Common myeloid progenitor, CD34-positive (primary cell): ENCODE results near the gene EXOC6B.
"Not testable (repeated sequence)": the region's sequence is repeated elsewhere in the genome, so short reads cannot be mapped to it uniquely, and the experiment has no call there.

Source experiments
- CTCF ChIA-PET: fragments of 350-600 bp; sonication (Branson Sonifier 250); formaldehyde crosslinking; loops from one replicate; lab custom pipeline; 2021; ENCODE audit warnings: antibody characterized with exemption; lab: Charles Lee
- POLR2A ChIA-PET: fragments of 350-600 bp; sonication (Branson Sonifier 250); formaldehyde crosslinking; loops from one replicate; lab custom pipeline; 2021; ENCODE audit warnings: antibody characterized with exemption; lab: Charles Lee
- DNase-seq, 3 donors: peaks; one replicate each; pipeline versions ENCODE4 v3.0.0 to v3.0.0-alpha.2; 2013
- H3K27ac ChIP-seq, 2 experiments: 1 replicate in 1 of 2; 2 replicates in 1 of 2; pipeline ENCODE4 v1.7.0; 2013; ENCODE audit warnings: inconsistent platforms in 2 of 2, low read length in 2 of 2, mild to moderate bottlenecking in 2 of 2, low read depth in 1 of 2, moderate library complexity in 1 of 2; ENCODE audit not compliant: severe bottlenecking in 2 of 2, insufficient read depth in 1 of 2, poor library complexity in 1 of 2
- H3K27me3 ChIP-seq, 5 experiments: replicated peaks in 2 of 5; 1 replicate in 3 of 5; 2 replicates in 2 of 5; pipeline versions ENCODE4 v1.6.1 to v1.7.0; 2013; ENCODE audit warnings: low read length in 4 of 5, mild to moderate bottlenecking in 2 of 5, moderate library complexity in 2 of 5, inconsistent platforms in 1 of 5; ENCODE audit not compliant: insufficient read depth in 5 of 5, control insufficient read depth in 4 of 5
- H3K36me3 ChIP-seq, 4 experiments: 1 replicate in 2 of 4; 2 replicates in 2 of 4; pipeline versions ENCODE4 v1.6.1 to v1.7.0; 2013; ENCODE audit warnings: low read length in 3 of 4, control low read depth in 1 of 4, mild to moderate bottlenecking in 1 of 4; ENCODE audit not compliant: control insufficient read depth in 4 of 4, insufficient read depth in 4 of 4
- H3K4me1 ChIP-seq, 4 experiments: 1 replicate in 3 of 4; 2 replicates in 1 of 4; pipeline versions ENCODE4 v1.6.1 to v1.7.1; 2013; ENCODE audit warnings: low read length in 3 of 4, mild to moderate bottlenecking in 3 of 4, control low read depth in 1 of 4, inconsistent platforms in 1 of 4, moderate library complexity in 1 of 4; ENCODE audit not compliant: control insufficient read depth in 4 of 4, insufficient read depth in 4 of 4; ENCODE audit errors: control extremely low read depth in 1 of 4
- H3K4me3 ChIP-seq, 7 experiments: 1 replicate in 4 of 7; 2 replicates in 3 of 7; pipeline versions ENCODE4 v1.5.1 to v1.7.0; 2013; ENCODE audit warnings: mild to moderate bottlenecking in 7 of 7, low read length in 6 of 7, moderate library complexity in 6 of 7, inconsistent platforms in 2 of 7, low read depth in 2 of 7, control low read depth in 1 of 7; ENCODE audit not compliant: insufficient read depth in 4 of 7, control insufficient read depth in 1 of 7; ENCODE audit errors: extremely low read depth in 1 of 7
- H3K9me3 ChIP-seq, 5 experiments: 1 replicate in 4 of 5; 2 replicates in 1 of 5; pipeline versions ENCODE4 v1.6.1 to v1.7.1; 2013; ENCODE audit warnings: low read length in 4 of 5, mild to moderate bottlenecking in 2 of 5, inconsistent platforms in 1 of 5, low read depth in 1 of 5, moderate library complexity in 1 of 5; ENCODE audit not compliant: control insufficient read depth in 4 of 5, insufficient read depth in 2 of 5; ENCODE audit errors: control extremely low read depth in 1 of 5
- WGBS: methylation state at CpG from one replicate; pipeline ENCODE4 v1.1.5; 2013; ENCODE audit not compliant: insufficient coverage; 5-methylcytosine and 5-hydroxymethylcytosine counted together

EXOC6B gene

DNA sequence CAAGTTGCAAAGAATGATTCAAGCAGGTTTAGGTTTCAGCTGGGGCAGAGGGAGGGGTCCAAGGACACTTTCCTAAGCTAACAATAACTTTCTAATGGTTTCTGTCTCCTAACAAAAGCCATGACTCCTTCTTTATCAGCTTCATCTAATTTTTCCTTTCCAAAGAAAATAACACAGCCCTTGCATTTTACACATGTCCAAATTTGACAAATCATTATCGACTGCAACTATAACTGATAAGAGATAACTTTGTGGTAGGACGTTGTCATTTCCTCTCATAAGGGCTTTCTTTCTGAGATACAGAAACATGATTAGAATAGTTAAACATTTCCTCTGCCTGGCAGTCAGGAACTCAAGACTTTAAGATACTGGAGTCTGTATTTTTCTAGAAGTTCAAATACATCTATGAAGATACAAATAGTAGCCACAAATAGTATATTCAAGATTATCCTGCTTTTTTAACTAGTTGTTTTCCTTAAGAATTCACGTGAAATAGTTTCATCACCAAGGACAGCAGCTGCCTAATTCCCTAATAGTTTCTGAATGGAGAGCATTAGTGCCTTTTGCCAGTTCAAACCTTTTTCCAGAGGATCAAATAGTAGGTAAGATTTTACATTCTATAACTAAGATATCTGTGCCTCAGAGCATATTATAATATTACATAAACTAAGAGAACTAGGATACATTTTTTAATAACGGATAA is 263.2 kb downstream of the EXOC6B start:
- DNase-seq, result peak; percentile 23 to 65 (median 33)
- Histone ChIP-seq H3K9me3 (no peaks in the 10 kb centered on the region), H3K36me3 (no peaks in the 10 kb centered on the region), H3K27ac (peak overlapping the region; percentile 3 to 40), H3K4me1 (peaks cover 0 to 13% (median 9%) of the 10 kb centered on the region in 4 experiments), H3K27me3 (no peaks in the 10 kb centered on the region), H3K4me3 (peak overlapping the region in 1 of 7 experiments; percentile 12)
- ChIA-PET POLR2A (no interaction called here), CTCF (no interaction called here)
- WGBS, result no CpG with 5 or more reads among the region's 4 CpGs

DNA sequence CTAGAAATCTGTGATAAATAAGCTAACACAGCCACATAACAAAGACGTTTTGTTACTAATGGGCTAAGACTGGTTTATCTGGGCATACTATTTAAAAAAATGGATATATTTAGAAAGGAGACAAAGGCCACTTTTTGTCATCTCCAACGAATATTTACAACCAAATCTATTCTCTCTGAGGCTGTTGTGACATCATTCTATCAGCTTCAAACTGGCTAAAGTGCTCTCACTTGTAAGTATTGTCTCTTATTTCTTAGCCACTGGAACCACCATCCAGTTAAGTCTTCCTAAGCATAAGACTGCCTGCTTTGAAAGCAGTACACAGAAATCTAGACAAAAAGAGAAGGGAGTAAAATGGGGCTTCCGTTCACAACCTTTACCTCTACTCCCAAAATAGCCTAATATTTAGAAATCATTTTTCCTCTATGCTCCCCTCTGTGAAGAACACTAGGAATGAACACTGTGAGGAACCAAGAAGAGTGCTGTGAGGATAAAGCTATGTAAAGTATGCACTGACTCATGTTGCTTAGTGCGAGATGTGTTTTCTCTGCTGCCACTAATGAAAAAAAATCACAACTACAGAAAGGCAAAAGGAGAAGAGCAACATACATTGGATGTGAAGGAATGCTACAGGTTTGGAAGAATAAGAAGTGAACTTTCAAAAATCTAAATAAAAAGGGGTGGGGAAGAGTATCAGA is 264.1 kb downstream of the EXOC6B start:
- H3K9me3 ChIP-seq, result no peaks in the 10 kb centered on the region
- POLR2A ChIA-PET, result no interaction called here
- 86% methylated on average over 1 of the region's 4 CpGs for WGBS
- no peaks in the 10 kb centered on the region for H3K36me3 ChIP-seq
- H3K4me1 ChIP-seq, result peaks cover 0 to 13% (median 9%) of the 10 kb centered on the region in 4 experiments
- H3K4me3 ChIP-seq, result no peak overlapping the region
- DNase-seq, result no peak
- peak overlapping the region; percentile 3 to 40 for H3K27ac ChIP-seq
- no peaks in the 10 kb centered on the region for H3K27me3 ChIP-seq
- CTCF ChIA-PET, result interaction anchor here (0.8 to 1.0 kb wide), 2 partner anchors 15 to 424 kb away, joined by 3 to 4 read pairs; no protein-coding TSS in a partner anchor

DNA sequence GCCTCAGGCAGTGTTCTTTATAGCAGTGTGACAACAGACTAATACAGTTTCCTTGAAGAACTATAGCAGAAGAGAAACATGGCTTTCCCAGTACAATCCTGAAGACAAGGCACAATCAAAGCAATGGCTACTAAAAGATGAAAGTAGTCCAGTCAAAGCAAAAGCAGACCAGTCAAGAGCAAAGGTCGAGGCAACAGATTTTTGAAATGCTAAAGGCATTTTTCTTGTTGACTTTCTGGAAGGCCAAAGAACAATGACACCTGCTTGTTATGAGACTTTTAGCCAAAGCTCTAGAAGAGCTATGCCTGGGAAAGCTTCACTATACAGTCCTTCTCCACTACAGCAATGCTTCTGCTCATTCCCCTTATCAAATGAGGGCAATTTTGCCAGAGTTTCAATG is 269.9 kb downstream of the EXOC6B start:
- H3K9me3 ChIP-seq, result peaks cover 0 to 8% (median 2%) of the 10 kb centered on the region in 5 experiments
- H3K27me3 ChIP-seq, result no peaks in the 10 kb centered on the region
- no peak overlapping the region for H3K4me3 ChIP-seq
- CTCF ChIA-PET, result no interaction called here
- 94% methylated on average over 1 of the region's 1 CpG for WGBS
- POLR2A ChIA-PET, result no interaction called here
- H3K36me3 ChIP-seq, result no peaks in the 10 kb centered on the region
- no peak overlapping the region for H3K27ac ChIP-seq
- H3K4me1 ChIP-seq, result no peaks in the 10 kb centered on the region
- no peak for DNase-seq

DNA sequence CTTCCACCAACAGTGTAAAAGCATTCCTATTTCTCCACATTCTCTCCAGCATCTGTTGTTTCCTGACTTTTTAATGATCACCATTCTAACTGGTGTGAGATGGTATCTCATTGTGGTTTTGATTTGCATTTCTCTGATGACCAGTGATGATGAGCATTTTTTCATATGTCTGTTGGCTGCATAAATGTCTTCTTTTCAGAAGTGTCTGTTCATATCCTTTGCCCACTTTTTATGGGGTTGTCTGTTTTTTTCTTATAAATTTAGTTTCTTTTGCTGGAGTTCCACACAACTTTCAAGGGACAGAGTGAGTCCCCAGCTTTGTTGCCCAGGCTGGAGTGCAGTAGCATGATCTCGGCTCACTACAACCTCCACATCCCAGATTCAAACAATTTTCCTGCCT is 270.5 kb downstream of the EXOC6B start:
- H3K4me1 ChIP-seq, DNase-seq, H3K27me3 ChIP-seq, H3K9me3 ChIP-seq, POLR2A ChIA-PET, CTCF ChIA-PET, H3K36me3 ChIP-seq, H3K4me3 ChIP-seq, H3K27ac ChIP-seq: not testable (repeated sequence)
- 100% methylated on average over 1 of the region's 1 CpG for WGBS

DNA sequence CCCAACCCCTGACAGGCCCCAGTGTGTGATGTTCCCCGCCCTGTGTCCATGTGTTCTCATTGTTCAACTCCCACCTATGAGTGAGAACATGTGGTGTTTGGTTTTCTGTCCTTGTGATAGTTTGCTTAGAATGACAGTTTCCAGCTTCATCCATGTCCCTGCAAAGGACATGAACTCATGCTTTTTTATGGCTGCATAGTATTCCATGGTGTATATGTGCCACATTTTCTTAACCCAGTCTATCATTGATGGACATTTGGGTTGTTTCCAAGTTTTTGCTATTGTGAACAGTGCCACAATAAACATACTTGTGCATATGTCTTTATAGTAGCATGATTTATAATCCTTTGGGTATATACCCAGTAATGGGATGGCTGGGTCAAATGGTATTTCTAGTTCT is 270.9 kb downstream of the EXOC6B start:
- POLR2A ChIA-PET, H3K27ac ChIP-seq, H3K27me3 ChIP-seq, H3K9me3 ChIP-seq, DNase-seq, H3K4me1 ChIP-seq, CTCF ChIA-PET, H3K36me3 ChIP-seq, H3K4me3 ChIP-seq: not testable (repeated sequence)
- no CpG with 5 or more reads among the region's 1 CpG for WGBS

DNA sequence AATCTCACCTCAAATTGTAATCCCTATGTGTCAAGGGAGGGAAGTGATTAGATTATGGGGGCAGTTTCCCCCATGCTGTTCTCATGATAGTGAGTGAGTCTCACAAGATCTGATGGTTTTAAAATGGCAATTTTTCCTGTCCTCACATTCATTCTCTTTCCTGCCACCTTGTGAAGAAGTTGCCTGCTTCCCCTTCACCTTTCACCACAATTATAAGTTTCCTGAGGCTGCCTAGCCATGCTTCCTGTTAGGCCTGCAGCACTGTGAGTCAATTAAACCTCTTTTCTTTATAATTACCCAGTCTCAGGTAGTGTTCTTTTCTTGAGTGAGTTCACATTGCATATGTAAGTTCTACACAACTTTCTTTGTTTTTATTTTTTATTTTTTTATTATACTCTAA is 271.5 kb downstream of the EXOC6B start:
- CTCF ChIA-PET, result no interaction called here
- Histone ChIP-seq H3K36me3 (no peaks in the 10 kb centered on the region), H3K4me3 (no peak overlapping the region), H3K27ac (no peak overlapping the region), H3K9me3 (peaks cover 0 to 8% (median 2%) of the 10 kb centered on the region in 5 experiments), H3K27me3 (no peaks in the 10 kb centered on the region), H3K4me1 (no peaks in the 10 kb centered on the region)
- POLR2A ChIA-PET, result no interaction called here
- peak in 2 of 3 donors; percentile 51 to 74 for DNase-seq

DNA sequence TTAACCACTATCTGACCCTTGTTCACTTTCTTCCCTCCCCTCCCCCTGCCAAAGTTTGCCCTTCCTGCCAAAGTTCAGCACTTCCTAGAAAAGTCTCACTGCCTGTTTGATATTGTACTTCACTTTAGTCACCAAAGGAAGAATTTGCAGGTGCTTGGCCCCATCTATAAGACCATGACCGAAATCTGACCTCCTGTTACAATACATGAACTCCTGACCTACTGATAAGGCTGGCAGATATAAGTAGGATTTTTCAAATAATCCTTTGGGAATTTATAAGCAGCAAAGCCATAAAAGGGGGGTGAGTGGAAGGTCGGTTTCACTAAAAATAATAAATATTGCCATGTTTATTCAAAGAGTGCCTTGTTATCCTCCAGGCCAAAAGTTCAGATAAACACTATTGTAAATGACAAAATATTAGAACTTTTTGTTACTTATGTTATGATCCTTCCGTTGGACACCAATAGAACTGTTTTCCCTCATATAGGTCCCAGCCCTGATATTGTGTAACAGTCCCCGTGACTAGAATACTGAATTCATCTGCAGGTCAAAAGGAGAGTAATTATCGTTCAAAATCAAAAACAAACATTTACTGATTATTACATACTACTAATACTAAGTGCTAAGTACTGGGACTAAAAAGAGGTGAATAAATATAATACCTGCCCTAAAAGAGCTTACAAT is 277.6 kb downstream of the EXOC6B start:
- ChIA-PET POLR2A (no interaction called here), CTCF (no interaction called here)
- peaks cover 0 to 11% (median 0%) of the 10 kb centered on the region in 4 experiments for H3K4me1 ChIP-seq
- WGBS, result no CpG with 5 or more reads among the region's 5 CpGs
- H3K27me3 ChIP-seq, result no peaks in the 10 kb centered on the region
- no peak for DNase-seq
- no peak overlapping the region for H3K4me3 ChIP-seq
- H3K27ac ChIP-seq, result no peak overlapping the region
- no peaks in the 10 kb centered on the region for H3K9me3 ChIP-seq
- H3K36me3 ChIP-seq, result no peaks in the 10 kb centered on the region
